Type B pancreatic cell (in vitro differentiated cells): ENCODE measurements around the gene UBC. TPM values are rescaled to one million over a fixed set of nuclear protein-coding genes. Genes with fewer than 3 reads are reported as not detected.

Source experiments
- DNase-seq: peaks from one replicate; pipeline ENCODE4 v3.0.0; 2021; ENCODE audit warnings: mixed read lengths; ENCODE audit not compliant: unreplicated experiment; ENCODE audit errors: extremely low spot score
- H3K27ac Mint-ChIP-seq: 2 replicates; pipeline ENCODE4 v1.8.0; 2021; ENCODE audit warnings: mild to moderate bottlenecking, mixed read lengths
- H3K27me3 Mint-ChIP-seq: 2 replicates; pipeline ENCODE4 v1.8.0; 2021; ENCODE audit warnings: mixed read lengths
- H3K36me3 Mint-ChIP-seq: 2 replicates; pipeline ENCODE4 v1.8.0; 2021; ENCODE audit warnings: mixed read lengths
- H3K4me1 Mint-ChIP-seq: one replicate; pipeline ENCODE4 v1.8.0; 2021; ENCODE audit warnings: mixed read lengths; ENCODE audit not compliant: unreplicated experiment
- H3K4me3 Mint-ChIP-seq: 2 replicates; pipeline ENCODE4 v1.8.0; 2021; ENCODE audit warnings: mild to moderate bottlenecking, mixed read lengths
- H3K9me3 Mint-ChIP-seq: 2 replicates; pipeline ENCODE4 v1.8.0; 2021; ENCODE audit warnings: mixed read lengths
- total RNA-seq: library from RNA; stranded (reverse); gene quantifications from 2 replicates; pipeline ENCODE4 v1.2.1, GENCODE V29; 2021; ENCODE audit warnings: low replicate concordance
- TF ChIP-seq, protein P1 (sequence below): fragments of 200-600 bp; sonication (generic); conservative IDR thresholded peaks from 2 replicates; pipeline ENCODE4 v1.5.0; 2021; ENCODE audit warnings: antibody characterized with exemption, mild to moderate bottlenecking

The UBC gene
- total RNA-seq, 1 donor from 2014 or later, result 761 TPM

DNA sequence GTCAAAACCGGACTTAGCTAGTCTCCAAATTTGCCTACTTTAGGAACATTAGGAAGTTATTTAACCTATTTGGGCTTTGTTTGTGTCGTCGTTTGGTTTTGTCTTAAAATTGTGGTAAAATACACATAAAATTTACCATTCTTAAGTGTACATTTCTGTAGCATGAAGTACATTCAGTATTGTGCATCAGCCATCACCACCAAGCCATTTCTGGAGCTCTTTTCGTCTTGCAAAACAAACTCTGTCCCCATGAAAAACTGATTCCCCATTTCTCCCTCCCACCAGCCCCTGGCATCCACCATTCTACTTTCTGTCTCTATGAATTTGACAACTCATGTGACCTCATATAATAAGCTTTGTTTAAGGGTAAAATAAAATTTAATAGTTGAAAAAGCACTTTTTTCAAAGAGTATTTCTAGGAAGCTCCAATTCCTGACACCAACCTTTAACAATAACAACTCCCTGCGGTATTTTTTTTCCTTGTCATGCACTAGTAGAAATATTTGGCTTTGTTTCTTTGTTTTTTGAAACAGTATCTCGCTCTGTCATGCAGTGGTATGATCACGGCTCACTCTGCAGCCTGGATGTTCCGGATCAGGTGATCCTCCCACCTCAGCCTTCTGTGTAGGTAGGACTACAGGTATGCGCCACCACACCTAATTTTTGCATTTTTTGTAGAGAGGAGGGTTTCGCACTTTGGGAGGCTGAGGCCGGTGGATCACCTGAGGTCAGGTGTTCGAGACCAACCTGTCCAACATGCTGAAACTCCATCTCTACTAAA lies 3.6 kb upstream of the UBC start:
- DNase-seq, result no peak
- TF ChIP-seq, protein P1, sequence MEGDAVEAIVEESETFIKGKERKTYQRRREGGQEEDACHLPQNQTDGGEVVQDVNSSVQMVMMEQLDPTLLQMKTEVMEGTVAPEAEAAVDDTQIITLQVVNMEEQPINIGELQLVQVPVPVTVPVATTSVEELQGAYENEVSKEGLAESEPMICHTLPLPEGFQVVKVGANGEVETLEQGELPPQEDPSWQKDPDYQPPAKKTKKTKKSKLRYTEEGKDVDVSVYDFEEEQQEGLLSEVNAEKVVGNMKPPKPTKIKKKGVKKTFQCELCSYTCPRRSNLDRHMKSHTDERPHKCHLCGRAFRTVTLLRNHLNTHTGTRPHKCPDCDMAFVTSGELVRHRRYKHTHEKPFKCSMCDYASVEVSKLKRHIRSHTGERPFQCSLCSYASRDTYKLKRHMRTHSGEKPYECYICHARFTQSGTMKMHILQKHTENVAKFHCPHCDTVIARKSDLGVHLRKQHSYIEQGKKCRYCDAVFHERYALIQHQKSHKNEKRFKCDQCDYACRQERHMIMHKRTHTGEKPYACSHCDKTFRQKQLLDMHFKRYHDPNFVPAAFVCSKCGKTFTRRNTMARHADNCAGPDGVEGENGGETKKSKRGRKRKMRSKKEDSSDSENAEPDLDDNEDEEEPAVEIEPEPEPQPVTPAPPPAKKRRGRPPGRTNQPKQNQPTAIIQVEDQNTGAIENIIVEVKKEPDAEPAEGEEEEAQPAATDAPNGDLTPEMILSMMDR, result no peak
- peaks cover 18% of the 10 kb centered on the region for H3K27me3 Mint-ChIP-seq
- peak overlapping the region; percentile 87 for H3K4me3 Mint-ChIP-seq
- H3K36me3 Mint-ChIP-seq, result peaks cover 17% of the 10 kb centered on the region
- peak overlapping the region; percentile 99 for H3K27ac Mint-ChIP-seq
- no peaks in the 10 kb centered on the region for H3K9me3 Mint-ChIP-seq
- peaks cover 59% of the 10 kb centered on the region for H3K4me1 Mint-ChIP-seq

DNA sequence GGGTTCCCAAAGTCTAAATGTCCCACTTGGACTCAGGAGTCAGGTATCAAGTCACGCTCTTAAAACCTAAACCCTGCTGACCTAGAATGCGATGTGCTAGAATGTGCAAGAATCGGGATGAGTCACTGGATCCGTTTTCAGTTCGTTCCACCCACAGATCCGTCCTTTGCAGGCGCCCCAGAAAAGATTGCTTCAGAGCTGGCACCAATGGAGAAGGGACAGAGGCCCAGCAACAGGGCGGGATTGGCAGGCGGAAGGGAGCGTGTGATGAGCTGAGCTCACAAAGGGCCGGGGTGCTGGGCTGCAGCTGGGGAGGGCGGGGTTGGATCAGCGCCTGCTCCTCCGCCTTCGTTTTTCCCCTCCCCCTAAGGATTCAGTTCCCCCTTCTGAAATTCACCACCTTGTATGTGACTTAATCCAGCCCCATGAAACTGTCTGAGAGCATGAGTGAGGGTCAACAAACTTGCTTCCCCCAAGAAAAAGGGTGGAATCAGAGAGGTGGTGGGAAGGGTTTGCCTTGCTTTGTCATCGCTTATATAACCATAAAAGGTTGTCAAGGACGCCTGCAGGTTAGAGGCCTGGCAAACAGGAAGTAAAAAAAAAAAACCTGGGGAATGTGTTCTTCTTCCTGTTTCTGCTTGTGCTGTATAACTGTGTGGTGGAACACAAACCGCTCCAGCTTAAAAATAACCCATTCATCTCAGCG lies 2.8 kb upstream of the UBC start:
- TF ChIP-seq, protein P1, result no peak
- H3K36me3 Mint-ChIP-seq, result peaks cover 23% of the 10 kb centered on the region
- peaks cover 18% of the 10 kb centered on the region for H3K27me3 Mint-ChIP-seq
- DNase-seq, result peak; percentile 92
- no peaks in the 10 kb centered on the region for H3K9me3 Mint-ChIP-seq
- peak overlapping the region; percentile 87 for H3K4me3 Mint-ChIP-seq
- peaks cover 61% of the 10 kb centered on the region for H3K4me1 Mint-ChIP-seq
- H3K27ac Mint-ChIP-seq, result peak overlapping the region; percentile 99

DNA sequence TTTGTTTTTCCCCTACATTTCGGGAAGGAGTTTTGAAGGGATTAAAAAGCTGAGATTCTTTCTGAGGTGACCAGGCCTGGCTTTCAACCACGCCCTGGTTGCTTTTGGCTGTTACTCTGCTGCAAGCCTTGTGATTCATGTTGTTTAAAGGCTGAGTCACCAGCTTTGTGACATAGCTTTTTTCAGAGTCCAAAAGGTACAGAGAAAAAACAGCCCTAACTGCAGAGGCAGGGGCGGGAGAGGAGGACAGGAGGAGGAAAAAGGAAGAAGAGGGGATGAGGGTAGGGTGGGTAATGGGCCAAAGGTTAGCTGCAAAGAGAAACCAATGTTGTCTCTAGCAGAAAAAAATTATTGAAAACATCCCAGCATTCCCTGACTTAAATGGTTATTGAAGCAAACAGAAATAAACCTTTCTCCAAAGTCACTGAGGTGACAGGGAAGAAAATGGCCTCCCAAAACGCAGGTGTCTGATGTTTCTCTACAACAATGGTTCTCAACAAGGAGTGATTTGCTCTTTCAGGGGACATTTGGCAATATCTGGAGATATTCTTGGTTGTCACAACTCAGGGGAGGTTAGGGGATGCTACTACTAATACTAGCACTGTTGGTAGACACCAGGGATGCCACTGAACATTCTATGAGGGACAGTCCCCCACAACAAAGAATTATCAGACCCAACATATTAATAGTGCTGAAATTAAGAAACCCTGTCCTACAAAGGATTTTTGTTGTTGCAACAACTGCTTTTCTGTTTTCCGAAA lies 2.1 kb upstream of the UBC start:
- no peaks in the 10 kb centered on the region for H3K9me3 Mint-ChIP-seq
- H3K27me3 Mint-ChIP-seq, result peaks cover 14% of the 10 kb centered on the region
- TF ChIP-seq, protein P1, result no peak
- DNase-seq, result no peak
- H3K4me1 Mint-ChIP-seq, result peaks cover 53% of the 10 kb centered on the region
- H3K36me3 Mint-ChIP-seq, result peaks cover 27% of the 10 kb centered on the region
- peak overlapping the region; percentile 87 for H3K4me3 Mint-ChIP-seq
- peak overlapping the region; percentile 99 for H3K27ac Mint-ChIP-seq

DNA sequence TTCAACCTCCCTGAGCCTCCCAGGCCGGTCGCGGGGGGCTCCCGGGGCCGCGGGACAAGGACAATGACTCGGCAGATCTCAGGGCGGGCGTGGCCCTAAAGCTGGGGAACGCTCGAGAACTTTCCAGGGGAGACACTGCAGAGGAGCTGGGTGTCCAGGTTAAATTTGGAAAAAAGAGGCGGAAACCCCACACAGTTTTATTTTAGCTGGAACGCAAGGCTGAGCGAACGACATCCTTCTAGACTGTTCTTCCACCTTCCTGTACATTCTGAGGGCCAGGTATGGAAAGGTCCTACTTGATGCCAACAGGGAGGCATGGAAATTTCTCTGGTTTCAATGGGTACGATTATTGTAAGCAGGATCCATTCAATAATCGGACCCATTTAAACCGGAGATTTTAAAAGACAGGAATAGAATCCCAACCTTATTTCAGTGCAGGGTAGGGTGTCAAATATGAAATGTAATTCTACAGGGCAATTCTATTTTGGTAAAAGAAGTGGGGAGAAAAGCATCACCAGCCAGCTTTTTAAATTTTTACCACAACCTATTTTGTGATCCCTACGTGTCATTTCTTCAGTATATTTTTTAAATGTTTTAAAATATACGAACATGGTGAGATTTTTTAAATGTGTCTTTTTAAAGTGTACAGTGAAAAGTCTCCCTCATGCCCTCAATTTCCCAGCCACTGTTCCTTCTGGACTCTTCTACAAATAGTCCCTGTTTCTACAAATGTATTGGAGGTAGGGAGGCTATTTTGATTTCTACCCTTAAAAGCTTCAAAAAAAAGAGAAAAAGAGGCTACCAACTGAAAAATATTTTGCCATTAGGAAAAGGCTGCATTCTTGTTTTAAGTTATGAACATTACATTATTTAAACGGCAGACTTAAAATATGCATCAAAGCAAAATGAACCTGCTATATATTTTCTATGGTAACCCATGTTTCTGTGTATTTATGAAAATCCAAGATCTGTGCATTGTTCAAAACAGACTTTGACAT lies 1.1 kb upstream of the UBC start:
- Mint-ChIP-seq H3K4me1 (peaks cover 51% of the 10 kb centered on the region), H3K4me3 (peak overlapping the region; percentile 87)

More for the DNA sequence above, 1.1 kb upstream of the UBC start:
- TF ChIP-seq, protein P1, result no peak
- H3K36me3 Mint-ChIP-seq, result peaks cover 37% of the 10 kb centered on the region
- H3K27ac Mint-ChIP-seq, result peak overlapping the region; percentile 99
- no peaks in the 10 kb centered on the region for H3K9me3 Mint-ChIP-seq
- H3K27me3 Mint-ChIP-seq, result peaks cover 21% of the 10 kb centered on the region
- no peak for DNase-seq
